ENCODE data around the gene TMEM181.

DNA sequence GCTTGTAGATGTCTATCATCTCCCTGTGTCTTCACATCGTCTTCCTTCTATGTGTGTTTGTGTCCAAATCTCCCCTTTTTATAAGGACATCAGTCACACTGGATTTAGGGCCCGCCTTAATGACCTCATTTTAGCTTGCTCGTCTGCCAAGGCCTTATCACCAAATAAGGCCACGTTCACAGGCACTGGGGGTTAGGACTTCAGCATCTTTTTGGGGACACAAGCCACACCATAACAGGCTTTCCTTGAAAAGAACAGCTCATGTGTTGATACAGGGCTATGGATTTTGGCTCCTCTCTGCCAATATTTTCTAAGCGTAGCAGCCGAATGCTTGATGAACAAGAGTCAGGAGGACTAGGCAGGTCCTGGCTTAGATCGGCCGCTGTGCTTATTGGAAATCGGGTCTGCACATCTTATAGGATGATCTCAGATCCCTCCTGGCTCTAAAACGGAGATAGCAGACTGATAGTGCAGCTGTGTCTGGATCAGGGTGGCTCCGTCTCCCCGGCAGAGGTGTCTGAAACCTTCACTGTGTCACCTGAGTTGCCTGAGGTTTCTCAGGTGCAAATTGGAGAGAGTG, 16.2 kb upstream of the TMEM181 start:
- no peak for TF ChIP-seq POLR2AphosphoS5 (IDR thresholded peaks at IDR 0.05; ENCODE audit: low read depth)
- TF ChIP-seq, protein P1, sequence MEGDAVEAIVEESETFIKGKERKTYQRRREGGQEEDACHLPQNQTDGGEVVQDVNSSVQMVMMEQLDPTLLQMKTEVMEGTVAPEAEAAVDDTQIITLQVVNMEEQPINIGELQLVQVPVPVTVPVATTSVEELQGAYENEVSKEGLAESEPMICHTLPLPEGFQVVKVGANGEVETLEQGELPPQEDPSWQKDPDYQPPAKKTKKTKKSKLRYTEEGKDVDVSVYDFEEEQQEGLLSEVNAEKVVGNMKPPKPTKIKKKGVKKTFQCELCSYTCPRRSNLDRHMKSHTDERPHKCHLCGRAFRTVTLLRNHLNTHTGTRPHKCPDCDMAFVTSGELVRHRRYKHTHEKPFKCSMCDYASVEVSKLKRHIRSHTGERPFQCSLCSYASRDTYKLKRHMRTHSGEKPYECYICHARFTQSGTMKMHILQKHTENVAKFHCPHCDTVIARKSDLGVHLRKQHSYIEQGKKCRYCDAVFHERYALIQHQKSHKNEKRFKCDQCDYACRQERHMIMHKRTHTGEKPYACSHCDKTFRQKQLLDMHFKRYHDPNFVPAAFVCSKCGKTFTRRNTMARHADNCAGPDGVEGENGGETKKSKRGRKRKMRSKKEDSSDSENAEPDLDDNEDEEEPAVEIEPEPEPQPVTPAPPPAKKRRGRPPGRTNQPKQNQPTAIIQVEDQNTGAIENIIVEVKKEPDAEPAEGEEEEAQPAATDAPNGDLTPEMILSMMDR (IDR thresholded peaks at IDR 0.05; ENCODE audit: insufficient read depth, low read length) = no peak

All from HL-60 (cell line).